Activated effector memory CD4-positive, alpha-beta T cell treated with anti-CD3 and anti-CD28 coated beads, Interleukin-2, amount 50 U/mL, for 16 hours (primary cell): ENCODE results near the gene KRTAP17-1.
A peak's percentile ranks its signal among the peaks of the same experiment; 100 is the strongest.
"Not testable (repeated sequence)": the region's sequence is repeated elsewhere in the genome, so short reads cannot be mapped to it uniquely, and the experiment has no call there.

Experiments used
- DNase-seq: peaks from one replicate; pipeline ENCODE4 v3.0.0-alpha.2; 2020

KRTAP17-1 gene

GRCh38 chr17:41315204-41315794 lies at the start of gene KRTAP17-1:
Gene KRTAP17-1 (minus strand): TSS chr17:41315710. CDS start chr17:41315650, 60 bp downstream.
- no peak for DNase-seq

GRCh38 chr17:41363881-41364280 lies 48.4 kb upstream of the KRTAP17-1 start:
- DNase-seq = no peak

- DNase-seq = no peak
Observed at GRCh38 chr17:41360296-41360995, 44.9 kb upstream of the KRTAP17-1 start.

- DNase-seq = no peak
Observed at GRCh38 chr17:41354536-41354935, 39.0 kb upstream of the KRTAP17-1 start.

- DNase-seq = no peak
Observed at GRCh38 chr17:41352597-41353366, 37.3 kb upstream of the KRTAP17-1 start.

- DNase-seq = no peak
Observed at GRCh38 chr17:41351177-41351576, 35.7 kb upstream of the KRTAP17-1 start.

- DNase-seq = not testable (repeated sequence)
Observed at GRCh38 chr17:41350381-41350878, 34.9 kb upstream of the KRTAP17-1 start, which contains the start of gene KRT33A. Gene KRT33A (minus strand): TSS chr17:41350828. CDS start chr17:41350767, 61 bp downstream.

GRCh38 chr17:41347869-41348760 lies 32.6 kb upstream of the KRTAP17-1 start:
- DNase-seq = no peak

- not testable (repeated sequence) for DNase-seq
Observed at GRCh38 chr17:41346421-41346820, 30.9 kb upstream of the KRTAP17-1 start.

- DNase-seq = no peak
Observed at GRCh38 chr17:41345992-41346391, 30.5 kb upstream of the KRTAP17-1 start.

GRCh38 chr17:41343029-41343428 lies 27.5 kb upstream of the KRTAP17-1 start:
- DNase-seq = no peak

- peak; percentile 79 for DNase-seq
Observed at GRCh38 chr17:41340934-41341861, 25.7 kb upstream of the KRTAP17-1 start.

- DNase-seq = no peak
Observed at GRCh38 chr17:41340494-41340893, 25.0 kb upstream of the KRTAP17-1 start.

GRCh38 chr17:41339571-41340172 lies 24.2 kb upstream of the KRTAP17-1 start:
- DNase-seq = no peak

- DNase-seq = peak; percentile 74
Observed at GRCh38 chr17:41338961-41339485, 23.5 kb upstream of the KRTAP17-1 start.

- DNase-seq = no peak
Observed at GRCh38 chr17:41335747-41336146, 20.2 kb upstream of the KRTAP17-1 start.

GRCh38 chr17:41334385-41335305 lies 19.1 kb upstream of the KRTAP17-1 start:
- DNase-seq = no peak

GRCh38 chr17:41333836-41334235 lies 18.3 kb upstream of the KRTAP17-1 start:
- no peak for DNase-seq

- DNase-seq = no peak
Observed at GRCh38 chr17:41333098-41333497, 17.6 kb upstream of the KRTAP17-1 start.
